ENCODE measurements around the gene SPEF1.

Gene SPEF1

DNA sequence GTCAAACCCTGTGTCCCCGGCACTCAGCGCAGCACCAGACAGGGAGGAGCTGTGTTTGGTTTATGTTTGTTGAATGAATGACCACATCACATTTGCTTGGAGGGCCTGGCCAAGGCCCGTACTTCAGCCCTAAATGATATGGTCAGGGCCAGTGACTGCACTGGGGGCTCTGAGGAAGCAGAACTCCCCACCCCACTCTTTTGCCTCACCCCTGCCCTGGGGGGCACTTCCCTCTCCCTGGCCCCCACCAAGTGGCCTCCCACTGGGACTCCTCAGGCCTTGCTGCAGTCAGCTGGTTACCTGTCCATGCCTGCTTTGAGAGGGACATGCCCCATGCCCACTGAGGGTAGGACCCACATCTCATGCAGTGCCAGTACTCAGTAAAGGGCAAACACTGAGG is 16.6 kb downstream of the SPEF1 start:
- DNase-seq, result no peak

DNA sequence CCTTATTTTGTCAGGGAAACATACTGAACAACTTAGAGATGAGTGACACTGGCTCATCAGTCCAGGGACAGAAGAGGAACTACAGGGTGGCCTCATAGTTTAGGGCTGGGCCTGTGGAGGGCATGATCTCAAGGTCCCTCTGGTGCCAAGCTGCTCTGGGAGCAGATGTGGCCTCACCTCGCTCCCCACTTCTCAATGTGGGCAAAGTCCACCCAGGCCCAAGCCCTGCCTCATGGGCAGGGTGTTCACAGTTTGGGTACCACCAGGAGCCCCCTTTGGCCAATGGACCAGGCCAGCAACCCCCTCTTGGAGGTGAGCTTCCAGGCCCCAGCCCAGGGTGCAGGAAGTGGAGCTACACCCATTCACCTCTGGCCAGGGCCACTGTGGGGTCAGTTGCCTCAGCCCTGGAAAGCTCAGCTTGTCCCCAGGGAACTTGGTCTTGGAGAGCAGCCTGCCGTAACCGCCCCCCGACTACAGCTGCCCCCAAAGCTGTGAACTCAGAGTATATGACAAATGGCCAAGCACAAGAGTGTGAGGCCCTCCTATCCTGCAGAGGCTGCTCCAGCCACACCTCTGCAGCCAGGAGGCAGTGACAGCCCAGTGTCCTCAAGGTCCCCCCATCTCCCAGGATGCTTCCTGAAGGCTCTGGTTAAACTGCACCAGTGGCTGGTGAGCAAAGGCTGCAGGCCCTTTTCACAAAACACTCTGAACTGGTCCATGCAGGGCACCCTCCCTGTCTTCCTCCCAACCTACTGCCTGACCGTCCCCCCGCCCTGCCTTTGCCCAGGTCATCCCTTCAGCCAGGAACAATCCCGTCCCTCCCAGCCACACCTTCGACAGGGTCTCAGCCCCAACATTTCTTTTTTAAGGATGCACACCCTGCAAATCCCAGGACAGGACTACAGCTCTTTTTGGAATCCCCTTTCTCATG is 17.3 kb downstream of the SPEF1 start:
- DNase-seq, result no peak

DNA sequence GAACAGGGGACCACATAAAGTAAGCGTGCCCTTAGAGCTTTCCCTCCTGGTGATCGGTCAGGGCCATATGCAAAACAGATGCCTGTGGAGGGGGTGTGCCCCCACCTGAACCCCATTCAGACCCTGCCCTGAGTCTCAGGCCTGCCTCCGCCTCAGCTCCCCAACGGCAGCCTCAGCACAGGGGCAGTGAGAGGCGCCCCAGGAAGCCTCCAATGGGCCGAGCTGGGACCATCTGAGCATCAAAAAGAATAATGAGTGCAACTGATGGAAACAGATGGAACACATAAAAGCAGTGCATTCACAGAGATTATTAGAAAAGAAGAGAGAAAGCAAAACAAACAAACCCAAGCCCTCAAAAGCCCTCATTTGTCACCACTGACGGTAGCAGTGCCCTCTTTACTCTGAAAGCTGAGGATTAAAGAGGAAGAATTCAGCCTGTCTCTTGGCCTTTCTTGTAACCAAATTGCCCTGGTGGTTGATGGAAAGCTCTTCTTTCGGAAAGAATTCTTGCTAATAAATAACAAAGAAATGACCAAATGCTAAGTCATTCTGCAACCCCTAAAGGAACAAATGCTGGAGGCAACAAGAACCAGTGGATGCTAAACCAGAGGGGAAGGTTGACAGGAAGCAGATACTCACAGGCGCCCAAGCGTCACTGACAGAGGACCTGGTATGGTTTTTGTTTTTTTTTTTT is 20.4 kb downstream of the SPEF1 start:
- DNase-seq, result no peak

DNA sequence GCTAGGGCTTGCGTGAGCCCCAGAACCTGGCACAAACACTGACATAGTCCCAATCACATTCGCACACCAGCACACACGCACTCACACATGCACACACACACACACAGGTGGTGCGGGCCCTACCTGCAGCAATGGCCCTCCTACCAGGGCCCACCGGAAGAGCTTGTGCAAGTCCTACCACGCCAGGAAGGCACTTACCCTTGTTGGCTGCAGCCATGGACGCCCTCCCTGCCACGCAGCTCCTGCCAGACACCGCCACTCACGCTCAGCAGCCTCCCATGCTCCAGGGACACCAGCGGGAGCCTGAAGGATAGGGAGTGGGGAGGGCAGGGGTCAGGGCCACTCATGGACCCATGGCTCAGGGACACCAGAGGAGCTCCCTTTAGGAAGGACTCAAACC is 21.4 kb downstream of the SPEF1 start:
- DNase-seq, result no peak

DNA sequence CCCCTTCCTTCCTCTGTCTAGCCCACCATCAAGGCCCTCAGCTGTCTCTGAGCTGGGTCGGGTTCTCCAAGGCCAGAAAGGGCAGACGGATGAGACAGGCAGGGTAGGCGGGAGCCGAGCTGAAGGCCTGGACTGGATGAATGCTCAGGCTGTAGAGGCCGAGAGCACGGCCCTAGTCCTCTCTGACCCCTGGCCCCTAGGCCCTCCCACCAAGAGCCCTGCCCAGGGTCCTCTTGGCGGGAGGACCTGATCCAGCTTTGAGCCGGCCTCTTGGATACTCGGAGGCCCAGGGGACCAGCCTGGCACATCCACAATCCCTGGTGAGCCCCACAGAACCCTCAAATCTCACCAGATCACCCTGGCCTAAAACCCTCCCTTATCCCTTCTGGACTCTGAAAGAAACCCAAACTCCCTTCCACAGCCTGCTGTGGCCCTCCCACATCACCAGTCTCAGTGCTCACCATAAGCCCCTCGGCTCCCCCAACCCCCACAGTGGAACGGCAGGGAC is 21.9 kb downstream of the SPEF1 start:
- DNase-seq, result no peak

DNA sequence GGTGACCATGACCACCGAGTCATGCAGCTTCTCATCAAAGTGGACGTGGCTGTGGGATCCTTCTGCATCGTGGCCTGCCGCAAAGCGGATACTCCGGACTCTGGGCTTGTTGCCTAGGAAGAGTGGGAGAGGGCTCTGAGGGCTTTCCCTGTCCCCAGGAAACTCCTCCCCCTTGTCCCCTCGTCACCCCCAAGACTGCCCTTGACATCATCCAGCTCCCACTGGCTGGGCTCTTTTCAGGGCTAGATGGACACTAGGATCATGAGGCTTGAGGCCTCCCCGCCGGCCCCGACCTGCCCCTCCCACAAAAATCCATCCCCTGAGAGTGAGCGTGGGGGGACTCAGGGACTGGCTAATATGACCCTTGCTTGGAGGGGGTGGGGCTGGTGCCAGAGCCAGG is 22.7 kb downstream of the SPEF1 start:
- no peak for DNase-seq

DNA sequence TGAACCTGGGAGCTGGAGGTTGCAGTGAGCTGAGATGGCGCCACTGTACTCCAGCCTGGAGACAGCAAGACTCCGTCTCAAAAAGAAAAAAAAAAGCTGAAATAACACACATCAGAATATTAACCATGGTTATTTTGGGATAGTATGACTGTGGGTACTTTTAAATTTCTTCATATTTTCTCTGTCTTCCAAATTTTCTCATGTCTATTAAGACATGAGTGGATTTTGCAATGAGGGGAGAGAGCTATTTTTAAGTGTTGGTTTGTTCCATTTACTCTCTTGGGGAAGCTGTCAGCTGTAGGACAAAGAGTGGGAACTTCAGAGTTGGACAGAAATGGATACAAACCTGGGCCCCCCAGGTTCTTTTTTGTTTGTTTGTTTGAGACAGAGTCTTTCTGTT is 24.0 kb downstream of the SPEF1 start:
- no peak for DNase-seq

DNA sequence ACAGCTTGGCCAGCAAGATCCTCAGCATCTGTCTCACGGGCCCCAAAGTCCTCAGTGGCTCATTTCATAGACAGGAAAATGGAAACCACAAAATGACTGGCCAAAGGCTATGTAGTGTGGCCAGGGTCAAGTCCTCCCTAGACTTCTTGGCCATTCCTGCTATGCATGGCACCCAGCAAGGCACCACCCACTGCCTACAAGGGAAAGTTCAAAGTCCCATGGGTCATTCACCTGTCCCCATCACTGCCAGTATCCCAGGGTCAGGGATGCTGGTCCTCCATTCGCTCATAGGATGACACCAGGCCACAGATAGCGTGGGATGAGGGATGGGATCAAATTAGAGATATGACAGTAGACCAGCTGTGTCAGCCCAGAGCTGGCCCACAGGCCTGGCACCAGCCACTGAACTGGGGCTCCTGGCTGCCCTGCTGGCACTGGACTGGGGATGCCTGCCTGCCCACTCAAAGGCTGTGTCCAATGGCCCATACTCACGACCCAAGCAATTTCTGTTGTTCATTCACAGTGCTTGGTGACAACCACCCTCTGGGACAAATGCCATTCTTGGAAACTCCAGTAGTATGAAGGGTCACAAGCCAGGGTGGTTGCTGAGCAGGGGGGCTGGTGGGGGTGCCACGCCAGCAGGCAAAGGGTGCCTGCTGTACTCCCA is 25.3 kb downstream of the SPEF1 start:
- no peak for DNase-seq

DNA sequence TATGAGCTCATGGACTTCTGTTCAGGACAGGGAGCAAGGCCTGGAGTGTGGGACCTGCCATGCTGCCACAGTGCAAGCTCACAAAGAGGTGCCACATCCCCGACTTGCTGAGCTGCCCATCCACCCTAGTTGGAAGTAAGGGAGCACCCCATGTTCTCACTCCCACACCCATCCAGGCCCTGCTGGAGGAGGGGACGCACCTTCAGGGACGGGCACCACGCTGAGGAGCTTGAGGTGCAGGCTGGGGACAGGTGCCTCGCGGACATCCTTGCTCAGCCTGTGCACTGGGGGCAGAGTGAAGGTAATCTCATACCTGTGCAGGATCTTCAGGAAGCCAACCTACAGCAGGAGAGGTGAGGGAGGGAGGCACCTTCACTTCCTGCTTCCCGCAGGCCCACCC is 26.0 kb downstream of the SPEF1 start:
- no peak for DNase-seq

DNA sequence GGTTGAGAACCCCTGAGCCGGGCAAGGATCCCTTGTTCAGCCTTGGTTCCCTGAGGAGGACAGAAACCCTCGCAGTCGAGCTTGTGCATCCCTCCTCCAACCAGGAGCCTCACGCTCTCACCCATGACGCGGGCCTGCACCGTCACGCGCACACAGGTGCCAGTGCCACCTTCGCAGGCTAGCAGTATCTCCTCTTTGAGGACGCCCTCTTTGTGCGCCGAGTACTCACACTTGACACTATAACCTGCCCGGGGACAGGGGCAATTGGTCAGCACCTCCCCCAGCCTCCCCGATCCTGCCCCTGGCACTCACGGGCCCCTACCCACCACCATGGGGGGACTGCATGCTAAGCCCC is 27.0 kb downstream of the SPEF1 start:
- DNase-seq, result no peak

DNA sequence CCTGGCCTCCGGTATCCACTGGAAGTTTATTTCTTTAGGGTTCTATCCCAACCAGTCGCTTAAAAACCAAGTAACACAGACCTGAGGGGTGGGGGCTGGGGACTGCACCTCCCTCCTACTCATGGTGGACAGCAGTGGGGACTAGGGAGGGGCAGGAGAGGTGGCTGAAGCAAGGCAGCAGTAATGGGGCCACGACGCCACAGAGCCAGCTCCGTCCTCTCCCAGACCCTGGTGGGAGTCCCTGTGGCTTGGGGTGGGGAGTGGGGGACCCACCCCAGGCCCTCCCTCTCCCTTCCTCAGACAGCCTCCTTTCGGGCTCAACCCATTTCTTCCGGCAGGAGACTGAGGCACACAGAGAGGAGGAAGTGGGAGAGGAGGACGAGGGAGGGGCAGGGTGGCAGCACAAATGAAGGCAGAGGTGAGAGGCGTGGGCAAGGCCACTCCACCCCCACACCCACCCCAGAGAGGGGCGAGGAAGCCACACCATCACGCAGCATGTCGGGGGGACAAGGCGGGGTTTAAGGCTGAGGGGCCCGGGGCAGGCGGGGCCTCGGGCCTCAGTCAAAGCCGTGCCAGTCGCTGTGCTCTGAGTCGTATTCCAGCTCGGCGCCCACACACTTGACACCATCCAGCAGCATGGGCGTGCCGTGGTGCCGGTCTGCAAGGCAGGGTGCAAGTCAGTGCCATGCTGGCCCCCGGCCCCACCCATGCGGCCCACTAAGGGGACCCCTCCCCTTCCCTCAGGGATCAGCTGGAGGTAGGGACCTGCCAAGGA is 27.6 kb downstream of the SPEF1 start:
- DNase-seq, result no peak

DNA sequence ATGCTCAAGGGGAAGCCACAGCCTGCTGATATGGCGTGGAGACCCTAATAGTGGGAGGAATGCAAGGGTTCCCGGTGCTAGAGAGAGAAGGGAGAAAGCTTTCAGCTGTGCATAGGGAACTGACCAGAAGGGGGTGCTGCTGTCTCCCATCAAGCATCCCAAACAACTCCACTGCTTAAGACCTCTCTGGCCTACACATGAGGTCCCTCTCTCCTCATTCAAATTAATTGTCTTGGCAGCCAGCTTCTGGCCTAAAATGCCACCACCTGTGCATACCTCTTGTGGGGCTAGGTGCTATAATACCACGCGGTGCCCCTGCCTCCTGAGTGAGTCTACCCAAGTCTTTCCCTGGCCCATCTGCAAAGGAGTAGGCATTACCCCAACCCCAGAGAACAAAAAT is 28.1 kb downstream of the SPEF1 start:
- peak; percentile 74 for DNase-seq

DNA sequence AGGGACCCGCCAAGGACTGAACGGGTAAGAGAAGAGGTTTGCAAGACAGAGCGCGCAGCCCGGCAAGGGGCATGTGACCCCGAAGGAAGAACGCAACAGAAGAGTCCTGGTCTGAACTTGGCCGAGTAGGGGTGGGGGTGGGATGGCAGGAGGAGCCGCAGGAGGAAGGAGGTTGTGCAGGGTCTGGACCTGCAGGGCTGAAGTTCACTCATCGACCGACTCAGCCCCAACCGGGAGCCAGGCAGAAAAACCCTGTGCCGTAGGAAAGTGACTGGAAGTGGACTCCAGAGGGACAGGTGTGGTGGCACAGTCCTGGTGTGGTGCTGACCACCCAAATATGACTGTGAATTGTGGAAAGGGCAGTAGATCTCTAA is 28.9 kb downstream of the SPEF1 start:
- no peak for DNase-seq

DNA sequence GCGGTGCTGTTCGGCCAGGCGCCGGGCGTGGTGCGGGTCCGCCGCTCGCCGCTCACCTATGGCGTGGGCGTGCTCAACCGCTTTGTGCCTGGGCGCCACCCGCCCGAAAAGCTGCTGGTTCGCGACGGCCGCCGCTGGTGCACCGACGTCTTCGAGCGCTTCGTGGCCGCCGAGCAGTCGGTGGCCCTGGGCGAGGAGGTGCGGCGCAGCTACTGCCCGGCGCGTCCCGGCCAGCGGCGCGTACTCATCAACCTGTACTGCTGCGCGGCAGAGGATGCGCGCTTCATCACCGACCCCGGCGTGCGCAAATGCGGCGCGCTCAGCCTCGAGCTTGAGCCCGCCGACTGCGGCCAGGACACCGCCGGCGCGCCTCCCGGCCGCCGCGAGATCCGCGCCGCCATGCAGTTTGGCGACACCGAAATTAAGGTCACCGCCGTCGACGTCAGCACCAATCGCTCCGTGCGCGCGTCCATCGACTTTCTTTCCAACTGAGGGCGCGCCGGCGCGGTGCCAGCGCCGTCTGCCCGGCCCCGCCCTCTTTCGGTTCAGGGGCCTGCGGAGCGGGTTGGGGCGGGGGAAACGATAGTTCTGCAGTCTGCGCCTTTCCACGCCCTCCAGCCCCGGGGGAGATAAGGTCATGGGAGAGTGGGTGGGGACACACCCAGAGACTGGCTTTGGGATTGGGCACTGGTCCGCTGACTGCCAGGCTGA is 29.4 kb downstream of the SPEF1 start:
- DNase-seq, result peak; percentile 70

DNA sequence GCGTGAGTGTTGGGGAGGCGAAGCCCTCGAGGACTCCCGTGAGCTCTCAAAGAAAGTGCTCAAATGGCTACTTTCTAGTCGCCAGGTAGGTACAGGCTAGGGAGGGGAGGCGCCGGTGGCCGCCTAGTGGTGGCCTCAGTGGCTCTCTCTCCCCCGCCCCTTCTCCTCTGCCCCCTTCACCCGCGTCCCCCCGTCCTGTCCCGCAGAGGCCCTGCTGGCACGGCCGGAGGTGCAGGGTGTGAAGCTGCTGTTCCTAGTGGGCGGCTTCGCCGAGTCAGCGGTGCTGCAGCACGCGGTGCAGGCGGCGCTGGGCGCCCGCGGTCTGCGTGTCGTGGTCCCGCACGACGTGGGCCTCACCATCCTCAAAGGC is 30.0 kb downstream of the SPEF1 start:
- no peak for DNase-seq

DNA sequence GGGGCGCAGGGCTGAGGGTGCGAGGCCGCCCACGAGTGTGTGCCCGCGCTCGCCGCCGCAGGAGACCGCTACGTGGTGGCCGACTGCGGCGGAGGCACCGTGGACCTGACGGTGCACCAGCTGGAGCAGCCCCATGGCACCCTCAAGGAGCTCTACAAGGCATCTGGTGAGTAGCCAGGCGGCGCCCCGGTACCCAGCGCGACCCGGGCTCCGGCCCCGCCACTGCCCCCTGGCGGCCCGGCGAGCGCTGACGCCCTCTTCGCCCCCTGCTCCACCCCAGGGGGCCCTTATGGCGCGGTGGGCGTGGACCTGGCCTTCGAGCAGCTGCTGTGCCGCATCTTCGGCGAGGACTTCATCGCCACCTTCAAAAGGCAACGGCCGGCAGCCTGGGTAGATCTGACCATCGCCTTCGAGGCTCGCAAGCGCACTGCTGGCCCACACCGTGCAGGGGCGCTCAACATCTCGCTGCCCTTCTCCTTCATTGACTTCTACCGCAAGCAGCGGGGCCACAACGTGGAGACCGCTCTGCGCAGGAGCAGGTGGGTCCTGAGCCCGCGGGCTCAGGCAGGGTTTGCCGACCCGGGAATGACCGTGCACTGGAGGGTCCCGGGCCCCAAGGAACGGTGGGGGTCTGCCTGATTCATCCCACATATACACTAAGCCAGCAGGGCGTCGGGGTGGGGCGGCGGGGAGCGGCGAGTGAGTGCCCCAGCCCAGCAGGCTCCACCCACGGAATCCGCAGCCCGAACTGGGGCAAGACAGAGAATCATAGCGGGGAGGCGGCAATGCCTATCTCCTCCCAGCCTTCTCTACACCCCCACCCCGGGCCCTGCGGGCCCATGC is 31.3 kb downstream of the SPEF1 start:
- DNase-seq, result peak; percentile 67

DNA sequence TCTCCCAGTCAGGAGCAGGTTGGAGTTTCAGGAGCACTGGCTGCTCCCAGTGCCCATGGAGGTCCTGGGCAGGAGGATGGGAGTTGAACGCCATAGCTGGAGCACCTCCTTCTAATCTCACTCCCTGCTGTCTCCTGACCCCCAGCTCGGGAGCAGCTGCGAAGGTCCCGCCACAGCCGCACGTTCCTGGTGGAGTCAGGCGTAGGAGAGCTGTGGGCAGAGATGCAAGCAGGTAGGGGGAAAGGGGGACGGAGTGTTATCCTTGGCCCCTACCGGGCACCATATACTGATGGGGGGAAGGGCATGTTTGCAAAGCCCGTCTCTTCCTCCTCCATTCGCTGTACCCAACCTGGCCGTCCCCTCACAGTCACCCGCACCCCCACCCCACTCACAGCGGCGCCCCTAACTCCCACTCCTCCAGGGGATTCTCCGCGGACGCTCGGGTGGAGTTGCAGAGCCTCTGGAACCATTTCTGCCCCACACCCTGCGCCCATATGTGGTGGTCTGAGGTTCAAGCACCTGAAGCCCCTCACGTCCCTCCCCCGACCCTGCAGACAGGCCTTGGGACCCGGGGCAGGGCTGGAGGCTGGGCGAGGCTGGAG is 32.1 kb downstream of the SPEF1 start:
- no peak for DNase-seq

DNA sequence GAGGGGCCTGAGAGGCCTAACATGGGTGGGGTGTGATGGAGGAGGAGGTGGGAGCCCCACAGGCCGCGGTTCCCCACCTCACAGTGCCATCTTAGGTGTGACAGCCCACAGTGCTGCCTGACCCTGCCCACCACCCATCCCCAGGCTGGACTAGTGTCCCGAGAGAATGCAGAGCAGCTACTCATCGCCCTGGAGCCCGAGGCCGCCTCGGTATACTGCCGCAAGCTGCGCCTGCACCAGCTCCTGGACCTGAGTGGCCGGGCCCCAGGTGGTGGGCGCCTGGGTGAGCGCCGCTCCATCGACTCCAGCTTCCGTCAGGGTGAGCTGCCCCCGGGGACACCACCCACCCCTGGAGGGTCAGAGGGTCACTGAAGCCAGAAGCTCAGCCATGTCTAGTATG is 33.2 kb downstream of the SPEF1 start:
- no peak for DNase-seq

DNA sequence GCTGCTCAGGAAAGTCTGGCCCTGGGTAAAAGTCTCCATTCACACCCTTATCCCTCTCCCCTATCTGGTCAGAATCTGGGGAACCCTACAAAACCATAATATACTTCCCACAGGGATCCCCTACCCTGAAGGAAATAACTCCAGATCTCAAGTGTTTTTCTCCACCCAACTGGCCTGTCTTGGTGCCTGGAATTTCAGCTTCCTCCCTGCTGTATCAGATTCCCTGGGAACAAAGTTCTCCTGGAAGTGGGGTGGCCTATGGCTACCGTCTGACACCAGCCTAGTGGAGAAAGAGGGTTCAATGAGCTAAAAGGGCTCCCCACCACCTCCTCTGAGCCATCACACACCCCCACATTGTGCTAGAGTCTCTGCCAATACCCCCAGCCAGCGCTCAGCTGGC is 33.8 kb downstream of the SPEF1 start:
- DNase-seq, result no peak

DNA sequence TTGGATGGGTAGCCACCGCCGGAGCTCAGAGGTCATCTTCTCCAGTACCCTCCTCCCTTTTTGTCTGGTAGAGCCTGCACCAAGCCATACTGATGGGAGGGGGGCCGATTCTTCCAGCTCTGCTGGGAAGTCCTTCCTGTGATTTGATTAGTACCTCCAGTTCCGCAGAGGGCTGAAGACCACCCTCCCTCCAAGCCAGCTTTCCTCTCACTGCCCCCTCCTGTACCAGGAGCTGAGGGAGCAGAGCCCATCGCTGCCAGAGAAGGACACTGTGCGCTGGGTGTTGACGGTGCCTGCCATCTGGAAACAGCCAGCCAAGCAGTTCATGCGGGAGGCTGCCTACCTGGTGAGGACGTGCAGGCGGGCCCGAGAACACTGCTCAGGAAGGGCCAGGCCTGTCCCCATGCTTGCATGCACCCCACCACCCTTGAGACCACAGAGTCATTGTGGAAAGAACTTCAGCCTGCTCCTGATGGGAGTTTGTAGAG is 35.5 kb downstream of the SPEF1 start:
- no peak for DNase-seq

Data from stimulated activated CD8-positive, alpha-beta memory T cell treated with anti-CD3 and anti-CD28 coated beads, Interleukin-4, amount 100 ng/mL, for 48 hours (primary cell).